Stomach smooth muscle (tissue), 2 donors: Measurements from ENCODE around the gene NR2F1-AS1.
A peak's percentile ranks its signal among the peaks of the same experiment; 100 is the strongest.

Experiments
- H3K27ac ChIP-seq: one replicate; pipeline ENCODE4 v1.7.0; 2013; ENCODE audit warnings: mild to moderate bottlenecking, low read length, inconsistent platforms
- H3K27me3 ChIP-seq, 2 donors: one replicate each; pipeline ENCODE4 v1.7.0; 2013; ENCODE audit warnings: low read length in 2 of 2; ENCODE audit not compliant: insufficient read depth in 2 of 2, control insufficient read depth in 1 of 2
- H3K36me3 ChIP-seq, 2 donors: one replicate each; pipeline ENCODE4 v1.7.0; 2013; ENCODE audit warnings: low read length in 2 of 2; ENCODE audit not compliant: control insufficient read depth in 2 of 2, insufficient read depth in 2 of 2
- H3K4me1 ChIP-seq: one replicate; pipeline ENCODE4 v1.7.0; 2013; ENCODE audit warnings: low read length; ENCODE audit not compliant: control insufficient read depth, insufficient read depth
- H3K4me3 ChIP-seq, 2 donors: one replicate each; pipeline ENCODE4 v1.7.0; 2013; ENCODE audit warnings: low read length in 2 of 2
- H3K9ac ChIP-seq, 2 donors: one replicate each; pipeline ENCODE4 v1.7.0; 2013; ENCODE audit warnings: low read length in 2 of 2, mild to moderate bottlenecking in 1 of 2
- H3K9me3 ChIP-seq, 2 donors: one replicate each; pipeline ENCODE4 v1.7.0; 2013; ENCODE audit warnings: low read length in 2 of 2; ENCODE audit not compliant: control insufficient read depth in 2 of 2
- donor health status: healthy.
- donor health status: Pancreatic carcinoma.

The NR2F1-AS1 gene

DNA sequence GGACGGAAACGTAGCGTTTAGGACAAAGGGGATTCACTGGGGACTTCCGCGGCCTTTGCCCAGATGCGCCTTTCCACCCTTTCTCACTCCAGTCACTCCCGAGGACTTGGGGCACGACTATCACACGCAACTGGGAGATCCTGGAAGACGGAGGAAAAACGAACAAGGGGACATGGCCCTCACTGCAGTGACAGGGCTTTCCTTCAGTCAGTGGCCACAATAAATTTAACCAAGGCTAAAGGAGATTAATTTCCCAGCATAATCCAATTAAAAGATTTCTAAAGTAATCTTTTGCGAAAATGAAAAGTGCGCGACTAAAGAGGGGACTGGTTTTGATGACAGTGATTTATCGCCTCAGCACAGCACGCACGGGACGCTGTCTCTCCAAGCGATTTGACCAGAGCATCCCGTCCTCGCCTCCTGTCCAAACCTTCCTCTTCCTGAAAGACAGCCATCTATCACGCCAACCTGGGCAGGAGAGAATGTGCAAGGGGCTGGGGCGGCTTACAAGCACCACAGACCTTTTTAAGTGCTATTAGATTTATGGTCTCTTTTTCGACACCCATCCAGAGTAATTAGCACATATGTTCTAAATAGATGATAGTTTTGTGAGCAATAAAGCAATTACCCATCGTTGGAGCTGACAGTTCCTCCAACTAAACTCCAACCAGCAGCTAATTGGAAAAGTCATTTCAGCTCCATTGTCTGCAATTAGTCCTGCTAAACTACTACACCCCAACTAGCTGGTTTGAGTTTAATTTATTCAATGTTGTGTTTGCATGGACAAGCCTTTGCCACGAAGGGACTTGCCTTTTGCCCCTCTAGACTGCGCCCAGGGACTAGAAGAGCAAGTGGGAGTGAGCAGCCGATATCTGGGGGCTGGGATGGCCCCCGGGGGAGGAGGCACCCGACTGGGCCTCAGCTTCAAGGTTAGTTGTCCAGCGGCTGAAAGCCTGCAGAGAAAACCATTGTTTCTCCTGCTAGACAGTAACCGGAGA is 7.4 kb downstream of the NR2F1-AS1 start:
- H3K9ac ChIP-seq, result peak overlapping the region in 1 of 2 donors; percentile 60
- H3K27me3 ChIP-seq, result no peaks in the 10 kb centered on the region
- H3K27ac ChIP-seq, result peak overlapping the region; percentile 37

GRCh38 chr5:93572608-93573353 is 8.2 kb downstream of the NR2F1-AS1 start:
- no peaks in the 10 kb centered on the region for H3K36me3 ChIP-seq
- H3K9ac ChIP-seq, result no peak overlapping the region
- H3K4me1 ChIP-seq, result peaks cover 17% of the 10 kb centered on the region
- peak overlapping the region; percentile 16 to 44 for H3K4me3 ChIP-seq
- H3K9me3 ChIP-seq, result no peaks in the 10 kb centered on the region
- H3K27ac ChIP-seq, result no peak overlapping the region
- H3K27me3 ChIP-seq, result no peaks in the 10 kb centered on the region

More for the DNA sequence above, 7.4 kb downstream of the NR2F1-AS1 start:
- Histone ChIP-seq H3K9me3 (no peaks in the 10 kb centered on the region), H3K36me3 (no peaks in the 10 kb centered on the region), H3K4me1 (peaks cover 24% of the 10 kb centered on the region), H3K4me3 (peak overlapping the region; percentile 16 to 59)

GRCh38 chr5:93572101-93572607 is 8.9 kb downstream of the NR2F1-AS1 start:
- peaks cover 17% of the 10 kb centered on the region for H3K4me1 ChIP-seq
- no peaks in the 10 kb centered on the region for H3K27me3 ChIP-seq
- H3K27ac ChIP-seq, result no peak overlapping the region
- peak overlapping the region in 1 of 2 donors; percentile 44 for H3K4me3 ChIP-seq
- no peaks in the 10 kb centered on the region for H3K36me3 ChIP-seq
- H3K9me3 ChIP-seq, result no peaks in the 10 kb centered on the region
- H3K9ac ChIP-seq, result no peak overlapping the region

DNA sequence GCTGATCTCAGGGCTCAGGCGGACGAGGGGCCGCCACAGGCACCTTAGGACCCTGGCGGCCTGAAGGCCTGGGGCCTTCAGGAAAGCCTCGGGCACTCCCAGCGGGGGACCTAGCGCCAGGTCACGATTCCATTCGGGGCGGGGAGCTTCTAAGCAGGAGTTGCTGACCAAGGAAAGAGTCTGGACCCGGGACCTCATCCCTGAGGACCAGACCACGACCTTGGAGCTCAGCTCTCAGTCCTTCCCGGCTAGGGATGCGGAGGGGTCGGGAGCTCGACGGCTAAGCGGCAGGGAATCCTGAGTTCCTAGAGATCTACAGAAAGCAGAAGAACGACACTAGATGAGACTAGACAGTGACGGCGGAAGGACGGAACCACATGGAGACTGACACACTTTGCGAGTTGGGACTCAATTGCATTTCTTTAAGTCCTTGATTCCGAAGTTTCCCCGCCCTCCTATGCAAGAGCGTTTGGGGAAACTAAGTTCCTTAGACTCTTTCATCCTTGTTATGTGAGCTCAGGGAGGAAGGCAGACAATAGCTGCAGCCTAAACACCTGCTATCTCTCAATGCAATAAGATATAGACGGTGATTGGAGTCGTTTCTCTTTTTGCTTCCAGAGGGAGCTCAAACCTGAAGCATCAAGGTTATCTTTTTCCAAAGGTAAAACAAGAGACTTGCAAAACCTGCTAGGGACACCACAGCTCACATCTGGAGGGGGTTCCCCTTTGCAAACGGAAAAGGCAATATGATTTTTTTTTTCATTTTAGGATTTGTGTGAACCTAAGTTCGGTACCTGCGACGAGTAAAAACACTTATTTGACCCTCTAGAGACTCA is 9.7 kb downstream of the NR2F1-AS1 start:
- H3K4me1 ChIP-seq, result peaks cover 17% of the 10 kb centered on the region
- no peaks in the 10 kb centered on the region for H3K36me3 ChIP-seq
- no peak overlapping the region for H3K27ac ChIP-seq
- no peaks in the 10 kb centered on the region for H3K27me3 ChIP-seq
- no peaks in the 10 kb centered on the region for H3K9me3 ChIP-seq
- no peak overlapping the region for H3K9ac ChIP-seq
- no peak overlapping the region for H3K4me3 ChIP-seq

GRCh38 chr5:93570294-93571113 is 10.5 kb downstream of the NR2F1-AS1 start:
- Histone ChIP-seq H3K9ac (no peak overlapping the region), H3K27ac (peak overlapping the region; percentile 37), H3K36me3 (no peaks in the 10 kb centered on the region), H3K4me3 (no peak overlapping the region), H3K4me1 (peaks cover 17% of the 10 kb centered on the region), H3K9me3 (no peaks in the 10 kb centered on the region), H3K27me3 (no peaks in the 10 kb centered on the region)

- Histone ChIP-seq H3K27me3 (no peaks in the 10 kb centered on the region), H3K4me3 (peak overlapping the region; percentile 33 to 47), H3K9ac (no peak overlapping the region), H3K36me3 (no peaks in the 10 kb centered on the region), H3K4me1 (peaks cover 17% of the 10 kb centered on the region), H3K9me3 (no peaks in the 10 kb centered on the region), H3K27ac (peak overlapping the region; percentile 37)
These were observed 11.5 kb downstream of the NR2F1-AS1 start for GRCh38 chr5:93569300-93570160.

- H3K9ac ChIP-seq, result no peak overlapping the region
- H3K36me3 ChIP-seq, result no peaks in the 10 kb centered on the region
- no peaks in the 10 kb centered on the region for H3K9me3 ChIP-seq
- no peak overlapping the region for H3K27ac ChIP-seq
- no peak overlapping the region for H3K4me3 ChIP-seq
- no peaks in the 10 kb centered on the region for H3K27me3 ChIP-seq
- H3K4me1 ChIP-seq, result peaks cover 9% of the 10 kb centered on the region
These were observed 13.6 kb downstream of the NR2F1-AS1 start for GRCh38 chr5:93567424-93567823.

GRCh38 chr5:93566091-93566490 is 14.9 kb downstream of the NR2F1-AS1 start:
- H3K36me3 ChIP-seq, result no peaks in the 10 kb centered on the region
- peaks cover 5% of the 10 kb centered on the region for H3K4me1 ChIP-seq
- H3K27ac ChIP-seq, result no peak overlapping the region
- no peaks in the 10 kb centered on the region for H3K27me3 ChIP-seq
- no peak overlapping the region for H3K4me3 ChIP-seq
- no peaks in the 10 kb centered on the region for H3K9me3 ChIP-seq
- H3K9ac ChIP-seq, result no peak overlapping the region

DNA sequence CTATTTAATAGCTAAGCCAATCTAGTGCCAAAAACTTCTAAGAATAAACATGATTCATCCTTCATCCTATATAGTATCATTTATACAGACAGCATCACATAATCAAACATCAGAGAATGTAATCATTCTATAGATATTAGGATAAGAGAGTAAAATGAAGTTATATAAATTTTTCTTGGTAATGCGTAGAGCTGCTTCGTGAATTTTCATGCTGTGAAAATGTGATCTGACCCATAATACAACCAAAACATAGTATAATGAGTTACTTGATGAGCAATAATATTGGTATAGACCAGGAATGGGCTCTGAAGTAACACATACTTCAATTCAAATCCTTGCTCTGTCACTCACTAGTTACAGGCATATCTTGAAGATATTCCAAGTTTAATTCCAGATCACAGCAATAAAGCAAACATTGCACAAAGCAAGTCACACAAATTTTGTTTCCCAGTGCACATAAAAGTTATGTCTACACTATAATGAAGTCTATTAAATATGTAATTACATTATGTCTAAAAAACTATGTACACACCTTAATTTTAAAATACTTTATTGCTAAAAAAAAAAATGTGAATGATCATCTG is 23.9 kb downstream of the NR2F1-AS1 start:
- H3K36me3 ChIP-seq, result peaks cover 0 to 11% of the 10 kb centered on the region in 2 donors
- H3K4me3 ChIP-seq, result no peak overlapping the region
- no peaks in the 10 kb centered on the region for H3K4me1 ChIP-seq
- no peak overlapping the region for H3K9ac ChIP-seq
- H3K27me3 ChIP-seq, result no peaks in the 10 kb centered on the region
- H3K9me3 ChIP-seq, result no peaks in the 10 kb centered on the region
- H3K27ac ChIP-seq, result no peak overlapping the region
